ENCODE results near the gene CLIC6.

DNA sequence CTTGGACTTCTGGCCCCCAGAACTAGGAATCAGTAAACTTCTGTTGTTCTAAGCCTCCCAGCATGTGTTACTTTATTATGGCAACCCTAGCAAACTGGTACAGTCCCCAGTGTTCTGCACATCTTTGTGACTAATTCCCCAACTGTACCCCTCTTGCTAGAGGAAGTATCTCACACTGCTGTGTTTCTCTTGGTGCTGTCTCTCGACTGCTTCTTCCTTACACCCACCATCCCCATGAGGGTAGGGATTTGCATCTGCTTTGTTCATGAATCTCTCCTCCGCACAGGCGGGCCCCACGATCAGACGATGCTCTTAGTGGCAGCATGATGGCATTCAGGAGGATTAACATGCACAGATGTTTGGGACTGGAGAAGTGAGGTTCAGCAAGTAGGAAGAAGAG lies 46.7 kb downstream of the CLIC6 start:
- TF ChIP-seq POLR2A (IDR thresholded peaks at IDR 0.05) (no peak), POLR2AphosphoS5 (IDR thresholded peaks at IDR 0.05) (no peak)
- TF ChIP-seq, protein P1, sequence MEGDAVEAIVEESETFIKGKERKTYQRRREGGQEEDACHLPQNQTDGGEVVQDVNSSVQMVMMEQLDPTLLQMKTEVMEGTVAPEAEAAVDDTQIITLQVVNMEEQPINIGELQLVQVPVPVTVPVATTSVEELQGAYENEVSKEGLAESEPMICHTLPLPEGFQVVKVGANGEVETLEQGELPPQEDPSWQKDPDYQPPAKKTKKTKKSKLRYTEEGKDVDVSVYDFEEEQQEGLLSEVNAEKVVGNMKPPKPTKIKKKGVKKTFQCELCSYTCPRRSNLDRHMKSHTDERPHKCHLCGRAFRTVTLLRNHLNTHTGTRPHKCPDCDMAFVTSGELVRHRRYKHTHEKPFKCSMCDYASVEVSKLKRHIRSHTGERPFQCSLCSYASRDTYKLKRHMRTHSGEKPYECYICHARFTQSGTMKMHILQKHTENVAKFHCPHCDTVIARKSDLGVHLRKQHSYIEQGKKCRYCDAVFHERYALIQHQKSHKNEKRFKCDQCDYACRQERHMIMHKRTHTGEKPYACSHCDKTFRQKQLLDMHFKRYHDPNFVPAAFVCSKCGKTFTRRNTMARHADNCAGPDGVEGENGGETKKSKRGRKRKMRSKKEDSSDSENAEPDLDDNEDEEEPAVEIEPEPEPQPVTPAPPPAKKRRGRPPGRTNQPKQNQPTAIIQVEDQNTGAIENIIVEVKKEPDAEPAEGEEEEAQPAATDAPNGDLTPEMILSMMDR (IDR thresholded peaks at IDR 0.05) = no peak

Data from prostate gland (tissue), 2 donors.